ENCODE measurements around the gene CPNE1. TPM values are rescaled to one million over a fixed set of nuclear protein-coding genes. Genes with fewer than 3 reads are reported as not detected.

The CPNE1 gene
- total RNA-seq, 1 donor from 2014 or later: 109 TPM

DNA sequence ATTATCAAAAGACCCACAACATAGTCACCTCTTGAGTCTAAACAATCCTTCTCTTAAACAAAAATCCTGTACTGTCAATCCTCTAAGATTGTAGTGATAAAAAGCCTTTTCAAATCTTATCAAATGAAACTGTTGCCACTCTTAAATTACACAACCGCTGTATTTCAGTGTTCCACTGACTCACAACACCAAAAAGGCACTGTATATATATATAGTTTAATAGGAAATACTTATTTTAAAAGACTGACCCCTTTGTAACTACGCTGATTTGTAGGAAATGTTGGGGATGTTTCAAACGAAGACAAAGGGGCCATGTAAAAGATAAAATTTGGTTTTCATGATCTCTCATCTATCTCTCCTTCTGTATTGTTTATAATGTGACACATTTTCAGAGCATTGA lies 14.1 kb downstream of the CPNE1 start:
- Histone ChIP-seq H3K36me3 (ENCODE audit: control insufficient read depth, insufficient read depth, low read length) (peaks cover 7% of the 10 kb centered on the region), H3K27me3 (ENCODE audit: control insufficient read depth, insufficient read depth, low read length) (no peaks in the 10 kb centered on the region), H3K4me3 (ENCODE audit: low read depth, low read length) (no peak overlapping the region)
- DNase-seq (ENCODE audit: low read depth): no peak
- TF ChIP-seq, protein P1, sequence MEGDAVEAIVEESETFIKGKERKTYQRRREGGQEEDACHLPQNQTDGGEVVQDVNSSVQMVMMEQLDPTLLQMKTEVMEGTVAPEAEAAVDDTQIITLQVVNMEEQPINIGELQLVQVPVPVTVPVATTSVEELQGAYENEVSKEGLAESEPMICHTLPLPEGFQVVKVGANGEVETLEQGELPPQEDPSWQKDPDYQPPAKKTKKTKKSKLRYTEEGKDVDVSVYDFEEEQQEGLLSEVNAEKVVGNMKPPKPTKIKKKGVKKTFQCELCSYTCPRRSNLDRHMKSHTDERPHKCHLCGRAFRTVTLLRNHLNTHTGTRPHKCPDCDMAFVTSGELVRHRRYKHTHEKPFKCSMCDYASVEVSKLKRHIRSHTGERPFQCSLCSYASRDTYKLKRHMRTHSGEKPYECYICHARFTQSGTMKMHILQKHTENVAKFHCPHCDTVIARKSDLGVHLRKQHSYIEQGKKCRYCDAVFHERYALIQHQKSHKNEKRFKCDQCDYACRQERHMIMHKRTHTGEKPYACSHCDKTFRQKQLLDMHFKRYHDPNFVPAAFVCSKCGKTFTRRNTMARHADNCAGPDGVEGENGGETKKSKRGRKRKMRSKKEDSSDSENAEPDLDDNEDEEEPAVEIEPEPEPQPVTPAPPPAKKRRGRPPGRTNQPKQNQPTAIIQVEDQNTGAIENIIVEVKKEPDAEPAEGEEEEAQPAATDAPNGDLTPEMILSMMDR (IDR thresholded peaks at IDR 0.05; ENCODE audit: insufficient read depth, low read length, poor library complexity, severe bottlenecking): no peak

- no peaks in the 10 kb centered on the region for H3K27me3 ChIP-seq (ENCODE audit: control insufficient read depth, insufficient read depth, low read length)
- H3K36me3 ChIP-seq (ENCODE audit: control insufficient read depth, insufficient read depth, low read length): peaks cover 2% of the 10 kb centered on the region
Measured at GRCh38 chr20:35648836-35649235, 15.9 kb downstream of the CPNE1 start.

GRCh38 chr20:35644806-35645205 lies 19.9 kb downstream of the CPNE1 start:
- TF ChIP-seq, protein P1 (IDR thresholded peaks at IDR 0.05; ENCODE audit: insufficient read depth, low read length, poor library complexity, severe bottlenecking): no peak
- Histone ChIP-seq H3K27me3 (ENCODE audit: control insufficient read depth, insufficient read depth, low read length) (no peaks in the 10 kb centered on the region), H3K4me3 (ENCODE audit: low read depth, low read length) (no peak overlapping the region), H3K36me3 (ENCODE audit: control insufficient read depth, insufficient read depth, low read length) (no peaks in the 10 kb centered on the region)
- DNase-seq (ENCODE audit: low read depth): no peak

More at GRCh38 chr20:35648836-35649235, 15.9 kb downstream of the CPNE1 start:
- DNase-seq (ENCODE audit: low read depth): no peak
- no peak overlapping the region for H3K4me3 ChIP-seq (ENCODE audit: low read depth, low read length)
- TF ChIP-seq, protein P1 (IDR thresholded peaks at IDR 0.05; ENCODE audit: insufficient read depth, low read length, poor library complexity, severe bottlenecking): no peak

- Histone ChIP-seq H3K36me3 (ENCODE audit: control insufficient read depth, insufficient read depth, low read length) (no peaks in the 10 kb centered on the region), H3K27me3 (ENCODE audit: control insufficient read depth, insufficient read depth, low read length) (no peaks in the 10 kb centered on the region), H3K4me3 (ENCODE audit: low read depth, low read length) (no peak overlapping the region)
- DNase-seq (ENCODE audit: low read depth): no peak
- TF ChIP-seq, protein P1 (IDR thresholded peaks at IDR 0.05; ENCODE audit: insufficient read depth, low read length, poor library complexity, severe bottlenecking): no peak
Measured at GRCh38 chr20:35643045-35643444, 21.7 kb downstream of the CPNE1 start.

DNA sequence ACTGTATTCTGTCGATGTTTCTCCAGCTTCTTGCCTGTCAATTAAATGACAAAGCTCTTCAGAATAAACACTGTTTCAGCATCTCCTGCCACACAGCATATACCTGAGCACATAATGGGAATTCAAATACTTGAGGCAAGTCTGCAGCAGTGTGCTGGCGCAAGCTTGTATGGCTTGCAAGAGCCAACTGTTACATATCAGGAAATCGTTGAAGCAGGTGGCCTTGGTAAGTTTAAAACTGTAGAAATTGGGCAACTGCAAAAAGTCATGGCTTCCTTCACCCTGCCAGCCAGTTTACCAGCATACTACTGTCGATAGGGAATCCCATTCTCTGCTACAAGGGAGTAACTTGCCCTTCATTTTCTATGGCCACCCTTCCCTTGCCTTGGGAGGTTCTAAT lies 23.0 kb downstream of the CPNE1 start:
- Histone ChIP-seq H3K27me3 (ENCODE audit: control insufficient read depth, insufficient read depth, low read length) (no peaks in the 10 kb centered on the region), H3K36me3 (ENCODE audit: control insufficient read depth, insufficient read depth, low read length) (no peaks in the 10 kb centered on the region), H3K4me3 (ENCODE audit: low read depth, low read length) (no peak overlapping the region)
- no peak for DNase-seq (ENCODE audit: low read depth)
- TF ChIP-seq, protein P1 (IDR thresholded peaks at IDR 0.05; ENCODE audit: insufficient read depth, low read length, poor library complexity, severe bottlenecking): no peak

GRCh38 chr20:35640724-35641123 lies 24.0 kb downstream of the CPNE1 start:
- Histone ChIP-seq H3K4me3 (ENCODE audit: low read depth, low read length) (no peak overlapping the region), H3K36me3 (ENCODE audit: control insufficient read depth, insufficient read depth, low read length) (no peaks in the 10 kb centered on the region), H3K27me3 (ENCODE audit: control insufficient read depth, insufficient read depth, low read length) (no peaks in the 10 kb centered on the region)
- no peak for DNase-seq (ENCODE audit: low read depth)
- TF ChIP-seq, protein P1 (IDR thresholded peaks at IDR 0.05; ENCODE audit: insufficient read depth, low read length, poor library complexity, severe bottlenecking): no peak

Data from kidney epithelial cell (primary cell).